NCI-H2227 treated with DMSO at 0.1 percent for 48 hours (cell line): Measurements from ENCODE around the gene RAB11FIP5.
"Not testable (repeated sequence)": the region's sequence is repeated elsewhere in the genome, so short reads cannot be mapped to it uniquely, and the experiment has no call there.

Source experiments
- DNase-seq: peaks from one replicate; lab custom pipeline; 2025; lab: John Stamatoyannopoulos, UW

Gene RAB11FIP5

GRCh38 chr2:73110168-73111072, 2.3 kb downstream of the RAB11FIP5 start:
- DNase-seq = no peak

GRCh38 chr2:73109431-73110167, 3.1 kb downstream of the RAB11FIP5 start:
- no peak for DNase-seq

GRCh38 chr2:73107211-73107926, 5.4 kb downstream of the RAB11FIP5 start:
- no peak for DNase-seq

- DNase-seq = no peak
These were observed 6.0 kb downstream of the RAB11FIP5 start for GRCh38 chr2:73106791-73107190.

- DNase-seq = no peak
These were observed 7.2 kb downstream of the RAB11FIP5 start for GRCh38 chr2:73105511-73105971.

- DNase-seq = no peak
These were observed 7.8 kb downstream of the RAB11FIP5 start for GRCh38 chr2:73104933-73105332.

GRCh38 chr2:73103018-73103542, 9.7 kb downstream of the RAB11FIP5 start:
- no peak for DNase-seq

- DNase-seq = no peak
These were observed 11.0 kb downstream of the RAB11FIP5 start for GRCh38 chr2:73101626-73102256.

GRCh38 chr2:73100956-73101355, 11.8 kb downstream of the RAB11FIP5 start:
- no peak for DNase-seq

- DNase-seq = no peak
These were observed 13.3 kb downstream of the RAB11FIP5 start for GRCh38 chr2:73099486-73099885.

GRCh38 chr2:73095910-73096309, 16.8 kb downstream of the RAB11FIP5 start:
- DNase-seq = no peak

GRCh38 chr2:73093601-73094218, 19.0 kb downstream of the RAB11FIP5 start:
- not testable (repeated sequence) for DNase-seq

- DNase-seq = no peak
These were observed 20.5 kb downstream of the RAB11FIP5 start for GRCh38 chr2:73092146-73092783.

GRCh38 chr2:73091696-73092095, 21.1 kb downstream of the RAB11FIP5 start:
- no peak for DNase-seq

GRCh38 chr2:73091164-73091563, 21.6 kb downstream of the RAB11FIP5 start:
- DNase-seq = no peak

- DNase-seq = no peak
These were observed 23.3 kb downstream of the RAB11FIP5 start for GRCh38 chr2:73089270-73090030.

- DNase-seq = no peak
These were observed 24.0 kb downstream of the RAB11FIP5 start for GRCh38 chr2:73088703-73089102.

GRCh38 chr2:73088211-73088610, 24.5 kb downstream of the RAB11FIP5 start:
- no peak for DNase-seq

- DNase-seq = no peak
These were observed 25.4 kb downstream of the RAB11FIP5 start for GRCh38 chr2:73087311-73087710.

- no peak for DNase-seq
These were observed 27.1 kb downstream of the RAB11FIP5 start for GRCh38 chr2:73085691-73086090.
